ENCODE data around the gene FBRSL1.

DNA sequence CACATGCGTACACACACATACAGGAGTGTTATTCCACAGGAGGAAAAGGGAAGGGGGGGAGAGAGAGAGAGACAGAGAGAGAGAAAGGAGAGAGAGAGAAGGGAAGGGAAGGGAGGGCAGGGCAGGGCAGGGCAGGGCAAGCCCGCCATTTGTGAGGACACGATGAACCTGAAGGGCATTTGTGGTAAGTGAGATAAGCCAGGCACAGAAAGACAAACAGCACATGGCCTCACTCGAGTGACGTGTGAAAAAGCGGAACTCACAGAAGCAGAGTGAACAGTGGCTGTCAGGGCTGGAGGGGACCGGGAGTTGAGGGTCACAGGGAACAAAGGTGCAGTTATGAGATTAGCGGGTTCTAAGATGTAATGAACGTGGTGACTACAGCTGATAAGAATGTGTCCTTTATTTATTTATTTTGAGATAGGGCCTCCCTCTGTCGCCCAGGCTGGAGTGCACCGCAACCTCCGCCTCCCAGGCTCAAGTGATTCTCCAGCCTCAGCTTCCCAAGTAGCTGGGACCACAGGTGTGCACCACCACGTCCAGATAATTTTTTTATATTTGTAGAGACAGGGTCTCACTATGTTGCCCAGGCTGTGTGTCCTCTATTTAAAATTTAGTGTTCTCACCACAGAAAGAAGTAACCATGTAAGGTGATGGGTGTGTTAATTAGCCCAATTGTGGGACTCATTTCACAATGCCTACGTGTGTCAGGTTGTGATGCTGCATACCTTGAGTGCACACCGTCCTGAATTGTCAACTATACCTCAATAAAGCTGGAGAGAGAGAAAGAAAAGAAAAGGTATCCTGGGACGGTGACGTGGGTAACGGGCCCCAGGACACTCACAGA, 18.7 kb upstream of the FBRSL1 start:
- TF ChIP-seq, protein P1, sequence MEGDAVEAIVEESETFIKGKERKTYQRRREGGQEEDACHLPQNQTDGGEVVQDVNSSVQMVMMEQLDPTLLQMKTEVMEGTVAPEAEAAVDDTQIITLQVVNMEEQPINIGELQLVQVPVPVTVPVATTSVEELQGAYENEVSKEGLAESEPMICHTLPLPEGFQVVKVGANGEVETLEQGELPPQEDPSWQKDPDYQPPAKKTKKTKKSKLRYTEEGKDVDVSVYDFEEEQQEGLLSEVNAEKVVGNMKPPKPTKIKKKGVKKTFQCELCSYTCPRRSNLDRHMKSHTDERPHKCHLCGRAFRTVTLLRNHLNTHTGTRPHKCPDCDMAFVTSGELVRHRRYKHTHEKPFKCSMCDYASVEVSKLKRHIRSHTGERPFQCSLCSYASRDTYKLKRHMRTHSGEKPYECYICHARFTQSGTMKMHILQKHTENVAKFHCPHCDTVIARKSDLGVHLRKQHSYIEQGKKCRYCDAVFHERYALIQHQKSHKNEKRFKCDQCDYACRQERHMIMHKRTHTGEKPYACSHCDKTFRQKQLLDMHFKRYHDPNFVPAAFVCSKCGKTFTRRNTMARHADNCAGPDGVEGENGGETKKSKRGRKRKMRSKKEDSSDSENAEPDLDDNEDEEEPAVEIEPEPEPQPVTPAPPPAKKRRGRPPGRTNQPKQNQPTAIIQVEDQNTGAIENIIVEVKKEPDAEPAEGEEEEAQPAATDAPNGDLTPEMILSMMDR (IDR thresholded peaks at IDR 0.05; ENCODE audit: insufficient read depth, low read depth, low read length) = no peak
- TF ChIP-seq EZH2 (IDR thresholded peaks at IDR 0.05; ENCODE audit: insufficient read depth, low read length) = no peak

All from astrocyte (in vitro differentiated cells and primary cell).